ENCODE results near the gene SMNDC1. TPM values are rescaled to one million over a fixed set of nuclear protein-coding genes. Genes with fewer than 3 reads are reported as not detected.

Gene SMNDC1
- total RNA-seq: 10 to 100 TPM; 33.7 to 50.4 TPM
- 21.7 to 37.7 reads per million in 2 donors for total RNA-seq

GRCh38 chr10:110304780-110305421 lies at the start of gene SMNDC1:
SMNDC1 (minus strand) TSS chr10:110304920; CDS start chr10:110303587, 1,333 bp downstream.
- Mint-ChIP-seq H3K36me3 (ENCODE audit: low read depth) (peaks cover 6% of the 10 kb centered on the region), H3K4me3 (peak within 1 kb of the TSS; percentile 94), H3K27me3 (no peaks in the 10 kb centered on the region), H3K27ac (peak within 1 kb of the TSS; percentile 93), H3K4me1 (peaks cover 25% of the 10 kb centered on the region)
- H3K9me3 ChIP-seq (ENCODE audit: control insufficient read depth, low read length, poor library complexity, severe bottlenecking): no peaks in the 10 kb centered on the region
- DNase-seq: peak; percentile 90 to 95 (median 94)
- ATAC-seq: peak; percentile 90

- Mint-ChIP-seq H3K4me3 (peak overlapping the region; percentile 12), H3K27ac (peak overlapping the region; percentile 99), H3K36me3 (ENCODE audit: low read depth) (peaks cover 4% of the 10 kb centered on the region), H3K4me1 (peaks cover 47% of the 10 kb centered on the region), H3K27me3 (peaks cover 4% of the 10 kb centered on the region)
- no peaks in the 10 kb centered on the region for H3K9me3 ChIP-seq (ENCODE audit: control insufficient read depth, low read length, poor library complexity, severe bottlenecking)
- peak; percentile 55 to 77 (median 57) for DNase-seq
- ATAC-seq: peak; percentile 42
Observed at GRCh38 chr10:110354322-110354766, 49.6 kb upstream of the SMNDC1 start.

- H3K27me3 Mint-ChIP-seq: peaks cover 5% of the 10 kb centered on the region
Observed at GRCh38 chr10:110353244-110354119, 48.8 kb upstream of the SMNDC1 start.

GRCh38 chr10:110352930-110353243 lies 48.2 kb upstream of the SMNDC1 start:
- ATAC-seq (no peak), DNase-seq (no peak)
- no peak overlapping the region for H3K27ac Mint-ChIP-seq
- H3K36me3 Mint-ChIP-seq (ENCODE audit: low read depth): peaks cover 4% of the 10 kb centered on the region
- peaks cover 5% of the 10 kb centered on the region for H3K27me3 Mint-ChIP-seq
- H3K4me1 Mint-ChIP-seq: peaks cover 41% of the 10 kb centered on the region
- no peak overlapping the region for H3K4me3 Mint-ChIP-seq
- no peaks in the 10 kb centered on the region for H3K9me3 ChIP-seq (ENCODE audit: control insufficient read depth, low read length, poor library complexity, severe bottlenecking)

More at GRCh38 chr10:110353244-110354119, 48.8 kb upstream of the SMNDC1 start:
- DNase-seq (peak in 2 of 3 donors; percentile 17 to 18), ATAC-seq (peak; percentile 43)
- H3K9me3 ChIP-seq (ENCODE audit: control insufficient read depth, low read length, poor library complexity, severe bottlenecking): no peaks in the 10 kb centered on the region
- Mint-ChIP-seq H3K27ac (peak overlapping the region; percentile 99), H3K36me3 (ENCODE audit: low read depth) (peaks cover 4% of the 10 kb centered on the region), H3K4me3 (peak overlapping the region; percentile 28), H3K4me1 (peaks cover 47% of the 10 kb centered on the region)

- DNase-seq: no peak
- Mint-ChIP-seq H3K4me3 (no peak overlapping the region), H3K27me3 (peaks cover 5% of the 10 kb centered on the region), H3K4me1 (peaks cover 26% of the 10 kb centered on the region), H3K27ac (no peak overlapping the region), H3K36me3 (ENCODE audit: low read depth) (no peaks in the 10 kb centered on the region)
- H3K9me3 ChIP-seq (ENCODE audit: control insufficient read depth, low read length, poor library complexity, severe bottlenecking): no peaks in the 10 kb centered on the region
- no peak for ATAC-seq
Observed at GRCh38 chr10:110350812-110351211, 46.1 kb upstream of the SMNDC1 start.

- DNase-seq: no peak
- no peaks in the 10 kb centered on the region for H3K9me3 ChIP-seq (ENCODE audit: control insufficient read depth, low read length, poor library complexity, severe bottlenecking)
- Mint-ChIP-seq H3K4me3 (no peak overlapping the region), H3K36me3 (ENCODE audit: low read depth) (no peaks in the 10 kb centered on the region), H3K4me1 (peaks cover 19% of the 10 kb centered on the region), H3K27ac (no peak overlapping the region), H3K27me3 (peaks cover 5% of the 10 kb centered on the region)
- no peak for ATAC-seq
Observed at GRCh38 chr10:110349831-110350230, 45.1 kb upstream of the SMNDC1 start.

GRCh38 chr10:110349386-110349785 lies 44.7 kb upstream of the SMNDC1 start:
- Mint-ChIP-seq H3K4me1 (peaks cover 14% of the 10 kb centered on the region), H3K27ac (no peak overlapping the region), H3K36me3 (ENCODE audit: low read depth) (no peaks in the 10 kb centered on the region), H3K4me3 (no peak overlapping the region), H3K27me3 (peaks cover 5% of the 10 kb centered on the region)
- DNase-seq (no peak), ATAC-seq (no peak)
- no peaks in the 10 kb centered on the region for H3K9me3 ChIP-seq (ENCODE audit: control insufficient read depth, low read length, poor library complexity, severe bottlenecking)

- peaks cover 5% of the 10 kb centered on the region for H3K4me1 Mint-ChIP-seq
Observed at GRCh38 chr10:110348336-110348735, 43.6 kb upstream of the SMNDC1 start.

GRCh38 chr10:110346914-110347313 lies 42.2 kb upstream of the SMNDC1 start:
- ATAC-seq: no peak
- H3K27me3 Mint-ChIP-seq: peaks cover 18% of the 10 kb centered on the region
- DNase-seq: no peak
- peak overlapping the region; percentile 44 for H3K27ac Mint-ChIP-seq
- H3K4me3 Mint-ChIP-seq: no peak overlapping the region
- H3K4me1 Mint-ChIP-seq: peaks cover 4% of the 10 kb centered on the region
- peaks cover 2% of the 10 kb centered on the region for H3K36me3 Mint-ChIP-seq (ENCODE audit: low read depth)
- no peaks in the 10 kb centered on the region for H3K9me3 ChIP-seq (ENCODE audit: control insufficient read depth, low read length, poor library complexity, severe bottlenecking)

More at GRCh38 chr10:110348336-110348735, 43.6 kb upstream of the SMNDC1 start:
- no peak for ATAC-seq
- Mint-ChIP-seq H3K27me3 (peaks cover 9% of the 10 kb centered on the region), H3K27ac (no peak overlapping the region), H3K4me3 (no peak overlapping the region), H3K36me3 (ENCODE audit: low read depth) (no peaks in the 10 kb centered on the region)
- H3K9me3 ChIP-seq (ENCODE audit: control insufficient read depth, low read length, poor library complexity, severe bottlenecking): no peaks in the 10 kb centered on the region
- DNase-seq: no peak

GRCh38 chr10:110345286-110345685 lies 40.6 kb upstream of the SMNDC1 start:
- no peak overlapping the region for H3K27ac Mint-ChIP-seq
- no peak for ATAC-seq

GRCh38 chr10:110344622-110345021 lies 39.9 kb upstream of the SMNDC1 start:
- no peak overlapping the region for H3K27ac Mint-ChIP-seq
- no peaks in the 10 kb centered on the region for H3K9me3 ChIP-seq (ENCODE audit: control insufficient read depth, low read length, poor library complexity, severe bottlenecking)
- ATAC-seq: no peak
- peaks cover 5% of the 10 kb centered on the region for H3K36me3 Mint-ChIP-seq (ENCODE audit: low read depth)
- peaks cover 32% of the 10 kb centered on the region for H3K27me3 Mint-ChIP-seq
- no peak for DNase-seq
- peaks cover 8% of the 10 kb centered on the region for H3K4me1 Mint-ChIP-seq
- H3K4me3 Mint-ChIP-seq: no peak overlapping the region

More at GRCh38 chr10:110345286-110345685, 40.6 kb upstream of the SMNDC1 start:
- no peak for DNase-seq
- Mint-ChIP-seq H3K36me3 (ENCODE audit: low read depth) (peaks cover 2% of the 10 kb centered on the region), H3K27me3 (peaks cover 26% of the 10 kb centered on the region), H3K4me3 (no peak overlapping the region), H3K4me1 (peaks cover 4% of the 10 kb centered on the region)
- no peaks in the 10 kb centered on the region for H3K9me3 ChIP-seq (ENCODE audit: control insufficient read depth, low read length, poor library complexity, severe bottlenecking)

- peaks cover 27% of the 10 kb centered on the region for H3K27me3 Mint-ChIP-seq
- no peak for DNase-seq
- H3K27ac Mint-ChIP-seq: no peak overlapping the region
- no peak overlapping the region for H3K4me3 Mint-ChIP-seq
- no peak for ATAC-seq
- peaks cover 6% of the 10 kb centered on the region for H3K4me1 Mint-ChIP-seq
- H3K36me3 Mint-ChIP-seq (ENCODE audit: low read depth): peaks cover 5% of the 10 kb centered on the region
- H3K9me3 ChIP-seq (ENCODE audit: control insufficient read depth, low read length, poor library complexity, severe bottlenecking): no peaks in the 10 kb centered on the region
Observed at GRCh38 chr10:110343947-110344346, 39.2 kb upstream of the SMNDC1 start.

- peaks cover 34% of the 10 kb centered on the region for H3K27me3 Mint-ChIP-seq
- peak overlapping the region; percentile 21 for H3K4me3 Mint-ChIP-seq
- DNase-seq (no peak), ATAC-seq (no peak)
- peaks cover 7% of the 10 kb centered on the region for H3K36me3 Mint-ChIP-seq (ENCODE audit: low read depth)
- H3K27ac Mint-ChIP-seq: no peak overlapping the region
- H3K9me3 ChIP-seq (ENCODE audit: control insufficient read depth, low read length, poor library complexity, severe bottlenecking): no peaks in the 10 kb centered on the region
- H3K4me1 Mint-ChIP-seq: peaks cover 21% of the 10 kb centered on the region
Observed at GRCh38 chr10:110340816-110341215, 36.1 kb upstream of the SMNDC1 start.
